NB4 (cell line): ENCODE data around the gene RGS6.

Experiments used
- DNase-seq: peaks from one replicate; pipeline ENCODE4 v3.0.0; 2010; ENCODE audit warnings: low read depth
- H3K4me3 ChIP-seq: one replicate; pipeline ENCODE4 v1.5.1; 2011; ENCODE audit warnings: mild to moderate bottlenecking, low read depth, low read length, moderate library complexity
- MYC ChIP-seq: IDR thresholded peaks from 2 replicates; pipeline ENCODE4 v1.6.1; 2011; ENCODE audit warnings: low read depth, low read length
- POLR2A ChIP-seq: IDR thresholded peaks from 2 replicates; pipeline ENCODE4 v1.6.1; 2011; ENCODE audit warnings: mild to moderate bottlenecking; ENCODE audit not compliant: insufficient read length; ENCODE audit errors: extremely low read depth
- TF ChIP-seq, protein P1 (sequence below): IDR thresholded peaks from one replicate; pipeline ENCODE4 v1.5.1; 2012; ENCODE audit warnings: low read depth, low read length
- TF ChIP-seq, protein P2 (sequence below): IDR thresholded peaks from 2 replicates; pipeline ENCODE4 v1.6.1; 2011; ENCODE audit warnings: low read depth, low read length

Gene RGS6

GRCh38 chr14:72178517-72178916, 246.3 kb downstream of the RGS6 start:
- no peak for TF ChIP-seq POLR2A
- TF ChIP-seq MYC, result no peak
- TF ChIP-seq, protein P1, sequence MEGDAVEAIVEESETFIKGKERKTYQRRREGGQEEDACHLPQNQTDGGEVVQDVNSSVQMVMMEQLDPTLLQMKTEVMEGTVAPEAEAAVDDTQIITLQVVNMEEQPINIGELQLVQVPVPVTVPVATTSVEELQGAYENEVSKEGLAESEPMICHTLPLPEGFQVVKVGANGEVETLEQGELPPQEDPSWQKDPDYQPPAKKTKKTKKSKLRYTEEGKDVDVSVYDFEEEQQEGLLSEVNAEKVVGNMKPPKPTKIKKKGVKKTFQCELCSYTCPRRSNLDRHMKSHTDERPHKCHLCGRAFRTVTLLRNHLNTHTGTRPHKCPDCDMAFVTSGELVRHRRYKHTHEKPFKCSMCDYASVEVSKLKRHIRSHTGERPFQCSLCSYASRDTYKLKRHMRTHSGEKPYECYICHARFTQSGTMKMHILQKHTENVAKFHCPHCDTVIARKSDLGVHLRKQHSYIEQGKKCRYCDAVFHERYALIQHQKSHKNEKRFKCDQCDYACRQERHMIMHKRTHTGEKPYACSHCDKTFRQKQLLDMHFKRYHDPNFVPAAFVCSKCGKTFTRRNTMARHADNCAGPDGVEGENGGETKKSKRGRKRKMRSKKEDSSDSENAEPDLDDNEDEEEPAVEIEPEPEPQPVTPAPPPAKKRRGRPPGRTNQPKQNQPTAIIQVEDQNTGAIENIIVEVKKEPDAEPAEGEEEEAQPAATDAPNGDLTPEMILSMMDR, result peak; percentile 21
- DNase-seq, result peak; percentile 2
- H3K4me3 ChIP-seq, result no peak overlapping the region

DNA sequence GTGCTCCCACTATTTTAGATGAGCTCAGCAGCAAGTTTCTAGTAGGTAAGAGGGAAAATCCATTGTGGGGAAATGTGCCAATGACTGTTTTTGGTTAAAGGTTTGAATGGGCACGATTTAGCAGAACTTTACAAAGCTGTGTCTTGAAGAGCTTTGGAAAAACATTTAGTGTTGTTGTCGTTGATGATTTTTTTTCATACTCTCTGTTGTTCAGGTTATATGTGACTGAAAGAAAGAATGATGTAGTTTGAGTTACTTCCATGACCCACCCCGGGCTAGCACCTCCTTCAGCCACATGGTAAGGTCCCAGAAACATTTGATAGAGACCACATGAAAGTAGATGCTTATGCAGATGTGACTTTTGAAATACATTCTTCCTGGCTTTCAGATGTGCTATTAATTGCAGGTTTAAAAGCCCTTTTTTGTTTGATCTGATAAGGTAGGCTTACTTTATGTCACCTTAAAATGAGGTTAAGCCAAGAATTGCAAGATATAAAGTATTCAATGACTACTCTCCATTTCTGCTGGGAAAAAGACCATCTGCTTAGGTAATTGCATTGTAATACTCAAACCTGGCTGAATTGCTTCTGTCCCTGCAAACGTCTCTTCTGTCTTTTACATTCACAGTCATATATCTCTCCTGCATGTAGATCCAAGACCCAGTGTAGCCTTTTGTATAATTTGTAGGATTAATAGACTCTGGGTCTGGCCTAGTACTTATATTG, 250.6 kb downstream of the RGS6 start:
- no peak overlapping the region for H3K4me3 ChIP-seq
- no peak for DNase-seq
- TF ChIP-seq, protein P1, result no peak
- TF ChIP-seq, protein P2, sequence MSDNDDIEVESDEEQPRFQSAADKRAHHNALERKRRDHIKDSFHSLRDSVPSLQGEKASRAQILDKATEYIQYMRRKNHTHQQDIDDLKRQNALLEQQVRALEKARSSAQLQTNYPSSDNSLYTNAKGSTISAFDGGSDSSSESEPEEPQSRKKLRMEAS, result no peak
- no peak for TF ChIP-seq MYC
- no peak for TF ChIP-seq POLR2A

DNA sequence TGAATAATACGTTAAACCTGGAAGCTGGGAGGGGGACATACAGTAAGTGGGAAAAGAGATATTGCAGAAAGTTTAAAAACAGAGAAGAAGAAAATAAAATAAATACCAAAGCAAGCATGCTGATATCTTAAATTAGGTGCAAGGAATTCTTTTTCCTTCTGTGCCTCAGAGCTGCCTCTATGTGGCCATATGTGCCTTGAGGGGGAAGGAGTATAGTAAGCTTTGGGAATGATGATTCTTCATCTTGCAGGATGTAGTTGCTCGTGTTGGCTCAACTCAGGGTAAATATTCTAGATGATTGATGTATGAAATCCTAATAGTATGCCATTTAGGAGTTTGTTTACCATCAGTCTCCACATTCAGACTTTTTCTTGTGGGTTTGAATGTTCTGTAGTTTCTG, 251.4 kb downstream of the RGS6 start:
- no peak for DNase-seq
- TF ChIP-seq, protein P1, result no peak
- TF ChIP-seq, protein P2, result no peak
- TF ChIP-seq POLR2A (no peak), MYC (no peak)

GRCh38 chr14:72186523-72186922, 254.3 kb downstream of the RGS6 start:
- no peak overlapping the region for H3K4me3 ChIP-seq
- no peak for TF ChIP-seq POLR2A
- DNase-seq, result no peak

More for the DNA sequence above, 251.4 kb downstream of the RGS6 start:
- H3K4me3 ChIP-seq, result no peak overlapping the region

GRCh38 chr14:72196237-72197015, 264.2 kb downstream of the RGS6 start:
- no peak for DNase-seq
- no peak overlapping the region for H3K4me3 ChIP-seq
- TF ChIP-seq MYC, result no peak
- TF ChIP-seq, protein P1, result no peak
- TF ChIP-seq, protein P2, result no peak
- TF ChIP-seq POLR2A, result no peak

DNA sequence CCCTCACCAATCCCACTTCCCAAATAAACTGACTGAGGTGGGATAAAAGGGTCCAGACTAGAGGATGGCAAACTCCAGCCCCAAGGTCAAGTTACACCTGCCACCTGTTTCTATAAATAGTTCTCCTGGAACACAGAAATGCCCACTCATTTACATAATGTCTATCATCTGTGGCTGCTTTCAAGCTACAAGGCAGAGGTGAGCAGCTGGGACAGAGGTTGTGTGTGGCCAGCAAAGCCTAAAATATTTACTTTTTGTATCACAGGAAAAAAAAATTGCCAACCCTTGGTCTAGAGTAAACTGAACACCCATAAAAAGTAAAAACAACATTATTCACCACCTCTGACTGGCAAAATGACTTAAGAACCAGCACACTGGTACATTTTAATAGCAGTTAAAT, 269.4 kb downstream of the RGS6 start:
- no peak overlapping the region for H3K4me3 ChIP-seq
- TF ChIP-seq, protein P1, result no peak
- TF ChIP-seq, protein P2, result no peak
- TF ChIP-seq POLR2A, result no peak
- no peak for TF ChIP-seq MYC
- DNase-seq, result no peak
